ENCODE results near the gene RNF20. TPM values are rescaled to one million over a fixed set of nuclear protein-coding genes. Genes with fewer than 3 reads are reported as not detected.

RNF20 gene
- total RNA-seq, 2 donors from 2014 or later, result 33.3 to 40.9 TPM

GRCh38 chr9:101524371-101524770, 9.3 kb upstream of the RNF20 start:
- H3K36me3 ChIP-seq, result no peaks in the 10 kb centered on the region
- H3K27me3 ChIP-seq, result no peaks in the 10 kb centered on the region
- no peak for TF ChIP-seq CTCF (IDR thresholded peaks at IDR 0.05)
- H3K4me3 ChIP-seq, result no peak overlapping the region
- H3K4me1 ChIP-seq, result no peaks in the 10 kb centered on the region
- intact Hi-C loops (cut with DNase I), result no loop called here
- H3K27ac ChIP-seq, result no peak overlapping the region
- no peak for DNase-seq
- no peaks in the 10 kb centered on the region for H3K9me3 ChIP-seq
- H3K9ac ChIP-seq (ENCODE audit: low read depth in 2 of 2, low read length in 2 of 2), result no peak overlapping the region

GRCh38 chr9:101527066-101527465, 6.6 kb upstream of the RNF20 start:
- no peaks in the 10 kb centered on the region for H3K27me3 ChIP-seq
- H3K9ac ChIP-seq (ENCODE audit: low read depth in 2 of 2, low read length in 2 of 2), result no peak overlapping the region
- H3K36me3 ChIP-seq, result no peaks in the 10 kb centered on the region
- H3K4me1 ChIP-seq, result no peaks in the 10 kb centered on the region
- H3K9me3 ChIP-seq, result no peaks in the 10 kb centered on the region
- no peak overlapping the region for H3K4me3 ChIP-seq
- TF ChIP-seq CTCF (IDR thresholded peaks at IDR 0.05), result no peak
- no peak for DNase-seq
- intact Hi-C loops (cut with DNase I), result no loop called here
- no peak overlapping the region for H3K27ac ChIP-seq

GRCh38 chr9:101528015-101528414, 5.6 kb upstream of the RNF20 start:
- Histone ChIP-seq H3K27me3 (no peaks in the 10 kb centered on the region), H3K9ac (ENCODE audit: low read depth in 2 of 2, low read length in 2 of 2) (no peak overlapping the region), H3K9me3 (no peaks in the 10 kb centered on the region), H3K27ac (no peak overlapping the region), H3K4me1 (no peaks in the 10 kb centered on the region), H3K4me3 (no peak overlapping the region), H3K36me3 (no peaks in the 10 kb centered on the region)
- no peak for TF ChIP-seq CTCF (IDR thresholded peaks at IDR 0.05)
- intact Hi-C loops (cut with DNase I), result no loop called here
- DNase-seq, result no peak

GRCh38 chr9:101530076-101530711, 3.5 kb upstream of the RNF20 start:
- no peaks in the 10 kb centered on the region for H3K9me3 ChIP-seq
- no peaks in the 10 kb centered on the region for H3K36me3 ChIP-seq
- intact Hi-C loops (cut with DNase I), result loop anchor here (2.0 kb wide), 1 partner anchor 67 kb away; no protein-coding TSS in a partner anchor
- H3K9ac ChIP-seq (ENCODE audit: low read depth in 2 of 2, low read length in 2 of 2), result no peak overlapping the region
- DNase-seq, result peak; percentile 73
- no peak overlapping the region for H3K27ac ChIP-seq
- H3K4me3 ChIP-seq, result no peak overlapping the region
- TF ChIP-seq CTCF (IDR thresholded peaks at IDR 0.05), result peak; percentile 84
- peaks cover 6% of the 10 kb centered on the region for H3K4me1 ChIP-seq
- no peaks in the 10 kb centered on the region for H3K27me3 ChIP-seq

GRCh38 chr9:101536351-101536750, 2.7 kb downstream of the RNF20 start:
- H3K36me3 ChIP-seq, result no peaks in the 10 kb centered on the region
- no peak overlapping the region for H3K4me3 ChIP-seq
- no peak overlapping the region for H3K9ac ChIP-seq (ENCODE audit: low read depth in 2 of 2, low read length in 2 of 2)
- intact Hi-C loops (cut with DNase I), result no loop called here
- TF ChIP-seq CTCF (IDR thresholded peaks at IDR 0.05), result no peak
- no peaks in the 10 kb centered on the region for H3K27me3 ChIP-seq
- no peak for DNase-seq
- H3K4me1 ChIP-seq, result peaks cover 6% of the 10 kb centered on the region
- no peaks in the 10 kb centered on the region for H3K9me3 ChIP-seq
- no peak overlapping the region for H3K27ac ChIP-seq

All from colonic mucosa (tissue), 4 donors.